ENCODE measurements around the gene LRRC23. TPM values are rescaled to one million over a fixed set of nuclear protein-coding genes. Genes with fewer than 3 reads are reported as not detected.

The LRRC23 gene
- total and polyA plus RNA-seq, 9 of the 15 experiments (the other 6 are each of a cell fraction or from before 2014, with no cell fraction given), result 2.2 to 7.0 (median 3.0) TPM

- TF ChIP-seq RFX5 (IDR thresholded peaks at IDR 0.05; ENCODE audit: low read depth, low read length) (peak; percentile 27; the same call in 1 of the 2 replicates), FOXK2 (conservative IDR thresholded peaks at IDR 0.05 in 1 of 2, IDR thresholded peaks at IDR 0.05 in 1 of 2; ENCODE audit: low read depth in 2 of 2) (peak in 1 of 2 experiments; percentile 10; a peak in 1 of 4 replicates), ZSCAN32 (CRISPR knock-in tag; IDR thresholded peaks at IDR 0.05) (no peak), ZMIZ1 (IDR thresholded peaks at IDR 0.05; ENCODE audit: low read depth in 2 of 2, low read length in 2 of 2) (no peak), JUN (IDR thresholded peaks at IDR 0.05; ENCODE audit: borderline replicate concordance, low read depth, low read length) (no peak), JUN (CRISPR knock-in tag; IDR thresholded peaks at IDR 0.05; ENCODE audit: borderline replicate concordance) (no peak), ZNF589 (CRISPR knock-in tag; IDR thresholded peaks at IDR 0.05; ENCODE audit: low read depth) (0 out of 2 replicates have a peak, but pooled peaks have one; percentile 25), AFF1 (IDR thresholded peaks at IDR 0.05; ENCODE audit: low read depth in 1 of 2, partially characterized antibody in 2 of 2) (no peak), TAF1 (IDR thresholded peaks at IDR 0.05; ENCODE audit: control insufficient read depth, extremely low read depth, insufficient read depth, low read length, severe bottlenecking) (peak; percentile 30), E2F8 (IDR thresholded peaks at IDR 0.05; ENCODE audit: low read depth, partially characterized antibody) (no peak), PKNOX1 (IDR thresholded peaks at IDR 0.05) (peak; percentile 97), GATAD2B (IDR thresholded peaks at IDR 0.05; ENCODE audit: borderline replicate concordance) (peak; percentile 31; the same call in 1 of the 2 replicates), RCOR1 (IDR thresholded peaks at IDR 0.05; ENCODE audit: borderline replicate concordance in 1 of 2, low read depth in 2 of 2, low read length in 2 of 2) (peak; percentile 42 to 57; a peak in 2 of 4 replicates)
These were observed 38.7 kb downstream of the LRRC23 start (continued) for GRCh38 chr12:6943389-6943721.
